Activated naive CD4-positive, alpha-beta T cell (primary cell): ENCODE results near the gene TPX2.

ENCODE experiments used
- DNase-seq, 4 experiments: peaks; one replicate each; lab custom pipeline; 2025; lab: John Stamatoyannopoulos, UW

TPX2 gene

GRCh38 chr20:31706607-31707257, 32.4 kb upstream of the TPX2 start:
- no peak for DNase-seq

- no peak for DNase-seq
Observed at GRCh38 chr20:31707258-31707615, 31.9 kb upstream of the TPX2 start.

GRCh38 chr20:31707994-31708735, 30.9 kb upstream of the TPX2 start:
- no peak for DNase-seq

DNA sequence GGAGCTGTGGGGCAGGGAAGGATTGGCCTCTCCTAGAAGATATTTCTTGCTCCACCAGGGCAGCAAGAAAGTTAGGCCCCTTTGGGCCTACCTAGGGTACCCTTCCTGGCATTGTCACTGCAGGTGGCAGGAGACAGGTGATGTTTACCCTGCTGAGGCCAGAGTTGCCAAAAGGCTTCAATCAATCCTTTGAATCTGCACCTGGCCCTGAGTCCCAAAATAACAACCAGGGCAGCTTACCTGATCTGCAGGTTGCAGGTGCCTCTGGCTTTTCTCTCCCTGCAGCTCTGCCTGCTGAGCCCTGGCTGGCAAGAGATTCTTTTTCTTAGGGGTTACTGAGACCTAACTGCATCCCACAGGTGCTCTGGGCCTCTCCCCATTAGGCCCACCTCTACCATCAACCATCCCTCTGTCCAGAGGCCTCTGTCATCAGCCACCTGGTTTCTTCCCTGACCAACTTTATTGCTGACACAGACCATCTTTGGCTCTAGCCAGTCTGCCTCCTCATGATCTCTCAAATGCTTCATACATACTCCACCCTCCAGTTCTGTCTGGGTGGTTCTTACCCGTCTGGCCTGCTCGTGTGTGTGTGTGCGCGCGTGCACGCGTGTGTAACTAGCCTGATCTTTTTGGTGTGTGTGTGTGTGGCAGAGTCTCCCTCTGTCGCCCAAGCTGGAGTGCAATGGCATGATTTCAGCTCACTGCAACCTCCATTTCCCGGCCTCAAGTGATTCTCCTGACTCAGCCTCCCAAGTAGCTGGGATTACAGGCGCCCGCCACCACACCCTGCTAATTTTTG, 30.2 kb upstream of the TPX2 start:
- DNase-seq, result no peak

- no peak for DNase-seq
Observed at GRCh38 chr20:31709939-31710338, 29.2 kb upstream of the TPX2 start.

- DNase-seq, result no peak
Observed at GRCh38 chr20:31710423-31711108, 28.5 kb upstream of the TPX2 start.

- no peak for DNase-seq
Observed at GRCh38 chr20:31711179-31712111, 27.6 kb upstream of the TPX2 start.

GRCh38 chr20:31712112-31712553, 27.0 kb upstream of the TPX2 start:
- DNase-seq, result no peak

DNA sequence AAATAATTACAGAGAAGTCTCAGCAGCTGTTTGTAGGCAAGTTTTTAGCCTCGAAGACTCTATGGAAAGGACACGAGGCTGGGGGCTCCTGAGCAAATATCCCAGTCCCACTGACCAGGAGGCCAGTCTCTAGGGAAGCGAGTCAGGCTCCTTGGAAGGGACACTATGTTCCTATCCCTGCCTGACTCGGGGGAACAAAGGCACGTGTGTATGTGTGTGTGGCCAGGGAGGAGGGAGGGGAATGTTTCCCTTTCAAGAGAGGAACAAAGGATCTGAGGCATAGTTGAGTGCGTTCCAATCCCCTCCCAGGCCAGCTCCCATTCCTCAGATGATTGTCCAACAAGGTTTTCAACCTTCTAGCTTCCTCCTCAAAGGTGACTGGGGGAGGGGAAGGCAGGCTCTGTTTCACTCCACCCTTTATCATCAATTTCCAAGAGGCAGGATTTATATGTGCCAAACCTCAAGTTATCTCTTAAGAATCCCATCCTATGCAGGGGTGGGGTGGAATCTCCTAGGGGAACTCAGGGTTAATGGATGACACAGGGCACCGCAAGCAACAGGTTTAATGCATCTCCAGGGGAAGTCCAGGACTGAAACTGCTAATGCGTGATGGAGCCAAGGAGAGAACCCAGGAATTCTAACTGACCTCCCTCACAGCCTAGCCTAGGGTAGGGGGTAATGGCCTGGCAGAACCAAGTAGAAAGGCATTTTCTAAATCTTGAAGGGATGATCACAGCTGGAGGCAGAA, 26.4 kb upstream of the TPX2 start:
- DNase-seq, result no peak

DNA sequence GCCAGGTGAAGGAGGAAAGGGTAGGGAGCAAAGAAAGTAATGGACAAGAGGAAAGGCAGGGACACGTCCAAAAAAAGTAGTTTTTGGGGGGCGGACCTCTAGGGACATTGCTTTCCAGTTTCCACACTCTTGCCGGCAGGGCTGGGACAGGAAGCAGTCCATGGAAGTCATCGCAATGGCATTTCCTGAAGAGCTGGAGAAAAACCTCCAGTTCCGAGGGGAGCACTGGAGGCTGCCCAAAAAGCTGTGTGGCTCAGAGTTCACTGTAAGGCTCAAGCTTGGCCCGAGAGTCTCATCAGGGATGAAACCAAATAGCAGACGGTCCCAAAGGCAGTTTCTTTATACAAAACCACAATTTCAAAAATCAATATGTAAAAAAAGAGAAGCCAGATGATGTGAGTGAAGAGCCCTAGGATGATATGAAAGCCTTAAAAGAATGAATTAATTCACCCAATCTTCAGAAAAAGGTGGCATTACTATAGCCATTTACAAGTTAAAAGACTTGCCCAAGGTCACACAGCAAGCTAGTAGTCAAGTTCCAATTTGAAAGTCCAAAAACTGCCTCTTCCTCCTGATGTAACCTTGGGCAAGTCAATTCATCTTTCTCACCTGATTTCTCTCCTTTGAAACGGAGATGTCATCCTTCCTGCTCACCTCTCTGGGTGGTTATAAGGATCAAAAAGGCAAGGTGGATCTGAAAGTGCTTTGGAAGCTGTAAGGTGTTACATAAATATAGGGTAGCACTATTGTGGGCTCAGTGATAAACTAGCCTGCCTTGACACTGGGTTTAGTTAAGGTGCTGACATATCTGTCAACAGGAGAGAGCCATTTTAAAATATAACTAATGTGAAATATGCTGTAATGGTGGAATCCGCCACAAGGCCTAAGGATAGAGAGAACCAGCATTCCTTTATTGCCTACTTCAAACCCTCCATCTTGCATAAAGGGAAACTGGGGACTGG, 25.5 kb upstream of the TPX2 start:
- no peak for DNase-seq

- no peak for DNase-seq
Observed at GRCh38 chr20:31715766-31716165, 23.3 kb upstream of the TPX2 start.

- DNase-seq, result no peak
Observed at GRCh38 chr20:31716351-31716750, 22.7 kb upstream of the TPX2 start.

- DNase-seq, result no peak
Observed at GRCh38 chr20:31716818-31717477, 22.1 kb upstream of the TPX2 start.

DNA sequence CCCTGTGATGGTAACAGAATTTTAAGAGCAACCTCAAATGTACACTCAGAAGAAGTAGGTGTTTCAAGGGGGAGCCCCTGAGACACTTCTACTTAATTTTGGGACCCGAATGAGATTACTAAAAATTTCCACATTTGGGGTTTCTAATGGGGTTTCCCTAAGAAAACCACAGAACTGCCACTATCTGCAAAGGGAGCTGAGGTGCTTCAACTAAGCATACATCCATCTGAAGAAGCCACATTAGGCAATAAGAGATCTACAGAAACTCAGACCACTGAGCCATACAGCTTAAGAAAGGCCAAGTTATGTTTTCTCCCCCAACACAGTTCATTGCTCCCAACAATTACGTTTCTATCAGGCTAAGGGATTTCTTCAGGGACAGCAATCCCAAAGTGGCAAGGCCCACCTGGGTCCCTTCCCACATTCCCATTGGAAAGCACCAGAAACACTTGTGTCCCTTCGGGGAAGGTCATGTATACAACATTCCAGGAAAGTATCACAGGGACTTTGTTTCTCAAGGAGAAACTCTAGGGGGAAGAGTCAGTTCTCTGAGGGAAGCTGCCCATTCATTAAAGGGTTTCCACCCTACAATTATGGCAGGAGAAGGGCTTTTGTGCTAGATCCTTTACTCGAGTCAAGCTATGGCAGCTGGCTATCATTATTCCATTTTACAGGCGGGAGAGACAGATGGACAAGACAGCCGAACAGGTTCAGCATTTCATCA, 21.4 kb upstream of the TPX2 start:
- DNase-seq, result no peak

- DNase-seq, result no peak
Observed at GRCh38 chr20:31718952-31719643, 20.0 kb upstream of the TPX2 start.

GRCh38 chr20:31719644-31720485, 19.2 kb upstream of the TPX2 start:
- no peak for DNase-seq
